ENCODE data around the gene RFT1.

RFT1 gene

DNA sequence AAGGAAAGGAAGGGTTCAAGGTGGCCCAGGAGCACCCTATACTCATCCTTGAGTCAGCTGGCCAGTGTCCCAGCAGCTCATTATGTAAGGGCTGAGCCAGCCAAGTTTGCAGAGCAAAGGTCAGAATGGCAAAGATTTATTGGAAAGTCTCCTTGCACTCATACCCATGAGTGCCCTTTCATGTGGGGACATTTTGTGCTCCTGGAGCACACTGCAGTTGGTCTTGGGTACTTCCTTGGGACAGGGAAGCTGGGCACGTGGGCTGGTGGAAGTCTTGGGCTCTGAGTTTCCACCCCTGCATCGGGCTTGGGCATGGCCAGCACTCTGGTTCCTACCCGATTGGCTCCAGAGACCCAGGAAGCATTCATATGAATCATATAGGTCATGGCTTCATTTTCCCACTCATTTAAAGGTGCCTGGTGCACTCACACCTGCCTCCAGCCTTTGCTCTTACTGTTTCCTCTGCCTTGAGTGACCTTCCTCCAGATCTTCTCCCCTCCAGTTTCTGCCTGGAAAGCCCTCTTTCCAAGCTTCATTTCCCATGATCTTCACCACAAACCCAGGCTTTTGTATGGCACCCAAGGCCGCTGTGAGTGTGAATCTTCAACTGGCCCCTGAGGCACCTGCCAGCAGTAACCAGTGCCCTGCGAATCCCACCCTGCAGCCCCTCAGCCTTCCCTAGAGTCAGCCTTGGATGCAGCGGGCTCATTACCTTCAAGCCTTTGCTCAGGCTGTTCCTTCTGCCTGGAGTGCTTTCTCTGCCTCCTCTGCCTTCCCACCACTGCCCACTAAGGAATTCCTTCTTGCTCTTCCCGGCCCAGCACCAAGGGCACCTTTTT lies 20.2 kb upstream of the RFT1 start:
- Histone ChIP-seq H3K27ac (replicated peaks) (no peak overlapping the region), H3K4me3 (replicated peaks; ENCODE audit: insufficient read depth, low read length) (no peak overlapping the region), H3K27me3 (ENCODE audit: insufficient read depth, poor library complexity, severe bottlenecking) (no peaks in the 10 kb centered on the region)
- TF ChIP-seq POLR2AphosphoS5 (IDR thresholded peaks at IDR 0.05; ENCODE audit: low read depth) (no peak), SPI1 (IDR thresholded peaks at IDR 0.05; ENCODE audit: borderline replicate concordance, low read depth) (no peak), GABPA (IDR thresholded peaks at IDR 0.05; ENCODE audit: low read depth) (no peak)
- TF ChIP-seq, protein P1, sequence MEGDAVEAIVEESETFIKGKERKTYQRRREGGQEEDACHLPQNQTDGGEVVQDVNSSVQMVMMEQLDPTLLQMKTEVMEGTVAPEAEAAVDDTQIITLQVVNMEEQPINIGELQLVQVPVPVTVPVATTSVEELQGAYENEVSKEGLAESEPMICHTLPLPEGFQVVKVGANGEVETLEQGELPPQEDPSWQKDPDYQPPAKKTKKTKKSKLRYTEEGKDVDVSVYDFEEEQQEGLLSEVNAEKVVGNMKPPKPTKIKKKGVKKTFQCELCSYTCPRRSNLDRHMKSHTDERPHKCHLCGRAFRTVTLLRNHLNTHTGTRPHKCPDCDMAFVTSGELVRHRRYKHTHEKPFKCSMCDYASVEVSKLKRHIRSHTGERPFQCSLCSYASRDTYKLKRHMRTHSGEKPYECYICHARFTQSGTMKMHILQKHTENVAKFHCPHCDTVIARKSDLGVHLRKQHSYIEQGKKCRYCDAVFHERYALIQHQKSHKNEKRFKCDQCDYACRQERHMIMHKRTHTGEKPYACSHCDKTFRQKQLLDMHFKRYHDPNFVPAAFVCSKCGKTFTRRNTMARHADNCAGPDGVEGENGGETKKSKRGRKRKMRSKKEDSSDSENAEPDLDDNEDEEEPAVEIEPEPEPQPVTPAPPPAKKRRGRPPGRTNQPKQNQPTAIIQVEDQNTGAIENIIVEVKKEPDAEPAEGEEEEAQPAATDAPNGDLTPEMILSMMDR (IDR thresholded peaks at IDR 0.05; ENCODE audit: insufficient read depth, low read length), result no peak
- TF ChIP-seq, protein P2, sequence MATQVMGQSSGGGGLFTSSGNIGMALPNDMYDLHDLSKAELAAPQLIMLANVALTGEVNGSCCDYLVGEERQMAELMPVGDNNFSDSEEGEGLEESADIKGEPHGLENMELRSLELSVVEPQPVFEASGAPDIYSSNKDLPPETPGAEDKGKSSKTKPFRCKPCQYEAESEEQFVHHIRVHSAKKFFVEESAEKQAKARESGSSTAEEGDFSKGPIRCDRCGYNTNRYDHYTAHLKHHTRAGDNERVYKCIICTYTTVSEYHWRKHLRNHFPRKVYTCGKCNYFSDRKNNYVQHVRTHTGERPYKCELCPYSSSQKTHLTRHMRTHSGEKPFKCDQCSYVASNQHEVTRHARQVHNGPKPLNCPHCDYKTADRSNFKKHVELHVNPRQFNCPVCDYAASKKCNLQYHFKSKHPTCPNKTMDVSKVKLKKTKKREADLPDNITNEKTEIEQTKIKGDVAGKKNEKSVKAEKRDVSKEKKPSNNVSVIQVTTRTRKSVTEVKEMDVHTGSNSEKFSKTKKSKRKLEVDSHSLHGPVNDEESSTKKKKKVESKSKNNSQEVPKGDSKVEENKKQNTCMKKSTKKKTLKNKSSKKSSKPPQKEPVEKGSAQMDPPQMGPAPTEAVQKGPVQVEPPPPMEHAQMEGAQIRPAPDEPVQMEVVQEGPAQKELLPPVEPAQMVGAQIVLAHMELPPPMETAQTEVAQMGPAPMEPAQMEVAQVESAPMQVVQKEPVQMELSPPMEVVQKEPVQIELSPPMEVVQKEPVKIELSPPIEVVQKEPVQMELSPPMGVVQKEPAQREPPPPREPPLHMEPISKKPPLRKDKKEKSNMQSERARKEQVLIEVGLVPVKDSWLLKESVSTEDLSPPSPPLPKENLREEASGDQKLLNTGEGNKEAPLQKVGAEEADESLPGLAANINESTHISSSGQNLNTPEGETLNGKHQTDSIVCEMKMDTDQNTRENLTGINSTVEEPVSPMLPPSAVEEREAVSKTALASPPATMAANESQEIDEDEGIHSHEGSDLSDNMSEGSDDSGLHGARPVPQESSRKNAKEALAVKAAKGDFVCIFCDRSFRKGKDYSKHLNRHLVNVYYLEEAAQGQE (IDR thresholded peaks at IDR 0.05; ENCODE audit: insufficient replicate concordance, low read depth), result no peak
- no peak for DNase-seq (ENCODE audit: low read depth in 1 of 2, low spot score in 1 of 2)

DNA sequence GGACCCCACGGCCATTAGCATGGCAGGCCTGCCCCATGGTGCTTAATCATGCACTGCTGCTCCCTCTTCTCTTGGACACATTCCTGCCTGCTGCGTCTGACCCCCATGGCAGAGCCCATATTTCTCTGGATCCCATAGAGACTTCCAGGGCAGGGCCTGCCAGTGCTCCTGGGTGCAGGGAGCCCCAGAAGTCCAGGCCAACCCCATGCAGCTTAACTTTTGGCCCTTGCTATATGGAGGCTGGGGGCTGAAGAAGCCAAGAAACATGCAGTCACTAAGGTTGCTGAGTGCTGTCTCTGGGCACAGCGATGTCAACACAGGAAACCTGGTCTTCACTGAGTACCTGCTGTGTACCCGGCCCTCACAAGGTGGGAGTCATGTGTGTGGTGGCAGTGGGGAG lies 19.5 kb upstream of the RFT1 start:
- no peak for DNase-seq (ENCODE audit: low read depth in 1 of 2, low spot score in 1 of 2)
- H3K4me3 ChIP-seq (replicated peaks; ENCODE audit: insufficient read depth, low read length), result no peak overlapping the region
- no peak overlapping the region for H3K27ac ChIP-seq (replicated peaks)
- H3K27me3 ChIP-seq (ENCODE audit: insufficient read depth, poor library complexity, severe bottlenecking), result no peaks in the 10 kb centered on the region
- TF ChIP-seq, protein P2 (IDR thresholded peaks at IDR 0.05; ENCODE audit: insufficient replicate concordance, low read depth), result no peak
- TF ChIP-seq SPI1 (IDR thresholded peaks at IDR 0.05; ENCODE audit: borderline replicate concordance, low read depth) (no peak), GABPA (IDR thresholded peaks at IDR 0.05; ENCODE audit: low read depth) (no peak), POLR2AphosphoS5 (IDR thresholded peaks at IDR 0.05; ENCODE audit: low read depth) (no peak)
- TF ChIP-seq, protein P1 (IDR thresholded peaks at IDR 0.05; ENCODE audit: insufficient read depth, low read length), result no peak

DNA sequence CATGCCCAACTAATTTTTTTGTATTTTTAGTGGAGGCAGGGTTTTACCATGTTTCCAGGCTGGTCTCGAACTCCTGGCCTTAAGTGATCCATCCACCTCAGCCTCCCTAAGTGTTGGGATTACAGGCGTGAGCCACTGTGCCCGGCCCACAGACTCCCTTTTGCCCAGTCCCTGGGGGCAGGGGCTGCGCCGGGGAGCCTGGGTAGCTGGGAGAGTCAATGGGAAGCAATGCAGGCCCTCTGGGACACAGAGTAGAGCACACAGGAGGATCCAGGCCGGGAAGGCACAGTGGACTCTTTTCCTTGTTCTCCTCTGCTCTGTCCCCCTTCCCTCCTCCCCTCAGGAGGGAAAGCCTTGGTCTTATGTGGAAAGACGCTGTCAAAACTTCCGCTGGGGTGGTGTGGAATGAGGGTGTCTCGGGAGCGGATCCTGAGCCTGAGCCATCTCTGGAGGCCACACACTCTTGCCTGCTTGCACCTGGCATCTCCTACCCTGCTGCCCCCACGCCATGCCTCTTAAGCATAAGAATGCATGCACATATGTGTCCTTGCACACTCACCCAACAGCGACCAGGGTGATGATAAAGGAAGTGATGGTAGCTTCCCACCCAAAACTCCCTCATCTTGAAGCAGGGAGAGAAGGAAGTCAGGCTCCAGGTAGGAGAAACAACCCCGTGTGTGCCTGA lies 18.9 kb upstream of the RFT1 start:
- TF ChIP-seq GABPA (IDR thresholded peaks at IDR 0.05; ENCODE audit: low read depth) (no peak), POLR2AphosphoS5 (IDR thresholded peaks at IDR 0.05; ENCODE audit: low read depth) (no peak), SPI1 (IDR thresholded peaks at IDR 0.05; ENCODE audit: borderline replicate concordance, low read depth) (no peak)
- TF ChIP-seq, protein P2 (IDR thresholded peaks at IDR 0.05; ENCODE audit: insufficient replicate concordance, low read depth), result no peak
- TF ChIP-seq, protein P1 (IDR thresholded peaks at IDR 0.05; ENCODE audit: insufficient read depth, low read length), result no peak
- DNase-seq (ENCODE audit: low read depth in 1 of 2, low spot score in 1 of 2), result no peak
- H3K27me3 ChIP-seq (ENCODE audit: insufficient read depth, poor library complexity, severe bottlenecking), result no peaks in the 10 kb centered on the region
- H3K27ac ChIP-seq (replicated peaks), result no peak overlapping the region
- no peak overlapping the region for H3K4me3 ChIP-seq (replicated peaks; ENCODE audit: insufficient read depth, low read length)

All from HL-60 (cell line).